ENCODE data around the gene IQCH.
"Not testable (repeated sequence)": the region's sequence is repeated elsewhere in the genome, so short reads cannot be mapped to it uniquely, and the experiment has no call there.

IQCH gene

DNA sequence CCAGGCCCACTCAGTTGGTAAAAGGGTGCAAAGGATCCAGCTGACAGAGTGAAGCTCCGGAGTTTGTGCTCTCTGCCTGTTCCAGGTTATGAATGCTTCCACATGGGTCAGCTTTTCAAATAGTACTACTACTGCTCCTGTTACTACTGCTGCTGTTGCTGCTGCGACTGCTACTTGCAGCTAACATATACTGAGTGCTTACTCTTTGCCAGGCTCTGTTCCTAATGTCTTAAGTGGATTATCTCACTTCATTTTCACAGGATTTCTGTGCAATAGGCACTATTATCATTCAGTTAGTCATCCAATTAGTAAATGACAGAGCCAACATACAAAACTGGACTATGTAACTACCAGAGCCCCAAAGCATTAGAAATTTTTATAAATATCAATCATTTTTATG is 106.5 kb downstream of the IQCH start:
- DNase-seq, result no peak

- not testable (repeated sequence) for DNase-seq
Measured at GRCh38 chr15:67363712-67364111, 109.1 kb downstream of the IQCH start.

- DNase-seq, result no peak
Measured at GRCh38 chr15:67365994-67366393, 111.4 kb downstream of the IQCH start.

- no peak for DNase-seq
Measured at GRCh38 chr15:67366904-67367303, 112.3 kb downstream of the IQCH start.

- DNase-seq, result no peak
Measured at GRCh38 chr15:67369359-67369998, 114.9 kb downstream of the IQCH start.

DNA sequence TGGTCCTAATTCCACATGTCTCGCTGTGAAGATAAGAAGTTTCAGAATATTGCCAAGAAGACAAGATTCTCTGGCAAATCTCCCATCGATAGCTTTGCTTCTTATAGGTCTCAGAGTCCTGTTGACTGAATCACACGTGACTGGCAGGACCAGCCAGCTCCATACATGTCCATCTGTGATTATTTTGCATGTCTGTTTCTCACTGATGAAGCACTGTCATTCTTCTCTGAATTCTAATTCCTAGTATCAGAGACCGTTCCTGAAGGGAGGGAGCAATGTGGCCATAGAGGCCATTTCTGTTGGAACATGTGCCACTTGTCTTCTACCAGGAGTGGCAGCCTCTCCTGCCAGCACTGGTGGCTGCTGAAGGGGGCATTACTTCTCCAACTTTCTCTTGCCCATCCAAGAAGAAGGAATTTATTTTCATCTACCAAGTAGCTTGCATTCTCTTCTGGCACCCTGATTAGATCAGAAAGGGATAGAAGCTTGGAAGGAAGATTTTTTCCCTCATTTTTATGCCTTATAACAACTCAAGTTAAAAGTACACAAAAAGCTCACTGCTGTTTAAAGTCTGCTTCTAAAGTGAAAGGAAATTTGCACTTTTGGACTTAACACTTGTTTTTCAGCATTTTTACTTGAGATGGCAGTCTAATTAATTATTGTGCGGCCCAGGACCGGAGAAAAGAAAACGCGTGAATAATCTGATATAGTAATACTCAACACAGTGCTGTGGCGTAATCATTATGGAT is 115.8 kb downstream of the IQCH start:
- no peak for DNase-seq

DNA sequence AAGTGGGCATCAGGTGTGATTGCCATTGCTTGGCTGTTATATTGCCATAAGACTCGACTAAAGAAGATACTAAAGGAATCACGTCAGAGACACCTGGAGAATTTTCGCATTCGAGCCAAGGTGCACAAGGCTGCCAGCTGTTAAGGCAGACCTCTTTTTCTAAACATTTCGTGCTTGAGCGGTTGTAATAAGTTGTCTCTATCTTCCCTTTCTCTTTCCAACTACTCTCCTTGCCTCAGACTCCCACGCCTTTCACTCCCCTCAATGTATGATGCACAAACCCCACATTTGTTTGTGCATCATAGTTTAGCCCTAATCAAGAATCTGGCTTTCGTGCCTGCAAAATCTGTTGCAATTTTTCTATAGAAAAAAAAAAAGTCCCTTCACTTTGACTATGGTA is 118.0 kb downstream of the IQCH start:
- no peak for DNase-seq

DNA sequence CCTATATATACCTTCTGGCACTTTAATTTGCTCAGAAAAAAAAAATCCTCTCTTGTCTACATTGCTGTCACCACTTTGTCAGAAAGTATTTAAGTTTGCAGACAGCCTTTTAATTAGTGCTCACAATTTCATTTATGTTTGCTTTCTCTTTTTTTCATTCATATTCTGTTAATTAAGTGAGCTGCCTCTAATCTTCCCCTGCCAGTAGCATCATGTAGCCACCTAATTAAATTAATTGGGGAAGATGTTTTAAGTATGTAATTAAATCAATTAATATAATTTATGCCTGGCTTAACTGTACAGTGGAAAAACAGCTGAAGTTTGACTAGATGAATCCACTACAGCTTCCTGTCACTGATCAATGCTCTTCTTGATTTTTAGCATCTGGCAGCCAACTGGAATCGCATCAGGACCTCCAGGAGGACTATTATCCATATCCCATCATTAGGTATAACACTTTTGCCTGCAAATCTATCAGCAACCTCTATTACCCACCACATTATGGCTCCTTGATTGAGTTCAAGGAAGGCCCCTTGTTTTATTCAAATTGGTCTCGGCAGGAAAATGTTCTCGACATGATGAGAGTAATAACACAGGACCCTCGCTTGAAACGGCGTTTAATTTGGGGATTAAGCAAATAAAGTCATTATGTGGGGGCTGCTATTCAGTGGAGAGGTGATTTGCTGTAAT is 118.5 kb downstream of the IQCH start:
- no peak for DNase-seq

DNA sequence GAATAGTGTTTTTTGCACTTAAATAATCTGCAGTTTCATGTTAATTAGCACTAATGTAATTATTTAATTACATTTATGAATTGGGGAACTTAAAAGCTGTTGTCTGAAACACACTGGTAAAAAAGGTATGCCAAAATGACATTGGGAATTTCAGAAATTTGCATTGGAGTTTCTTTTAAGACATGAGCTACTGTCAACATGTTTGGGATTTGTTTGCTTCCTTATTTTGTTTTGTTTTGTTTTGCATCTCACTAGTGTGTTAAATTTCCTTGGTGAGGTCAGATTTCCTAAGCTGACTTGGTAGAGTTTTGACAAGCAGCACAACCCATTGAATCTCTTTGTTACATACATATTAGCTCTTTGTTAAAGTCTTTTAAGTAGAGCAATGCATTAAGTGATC is 119.4 kb downstream of the IQCH start:
- DNase-seq, result no peak

DNA sequence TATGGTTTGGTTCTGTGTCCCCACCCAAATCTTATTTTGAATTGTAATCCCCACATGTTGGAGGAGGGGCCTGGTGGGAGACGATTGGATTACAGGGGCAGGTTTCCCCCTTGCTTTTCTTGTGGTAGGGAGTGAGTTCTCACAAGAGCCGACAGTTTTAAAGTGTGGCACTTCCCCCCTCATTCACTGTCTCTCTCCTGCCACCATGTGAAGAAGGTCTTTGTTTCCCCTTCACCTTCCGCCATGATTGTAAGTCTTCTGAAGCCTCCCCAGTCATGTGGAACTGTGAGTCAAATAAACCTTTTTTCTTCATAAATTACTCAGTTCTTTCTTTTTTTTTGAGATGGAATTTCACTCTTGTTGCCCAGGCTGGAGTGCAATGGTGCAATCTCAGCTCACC is 124.9 kb downstream of the IQCH start:
- no peak for DNase-seq

DNA sequence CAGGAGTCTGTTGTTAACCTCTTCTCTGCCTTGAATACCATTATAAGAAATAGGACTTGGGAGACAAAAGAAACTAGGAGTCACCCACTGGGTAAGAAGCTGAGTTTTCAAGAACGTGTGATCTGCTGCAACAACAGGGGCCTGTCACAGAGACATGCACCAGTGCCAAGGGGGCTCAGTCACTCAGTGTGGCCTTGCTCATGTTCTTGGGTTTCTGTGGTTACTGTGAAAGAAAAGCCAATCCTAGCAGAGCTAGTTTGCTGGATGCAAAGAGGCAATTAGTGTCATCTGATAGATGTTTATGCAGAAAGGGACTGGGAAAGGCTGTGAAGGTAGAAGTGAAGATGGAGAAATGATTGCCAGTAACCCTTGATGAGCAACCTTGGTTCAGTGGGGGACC is 126.3 kb downstream of the IQCH start:
- DNase-seq, result no peak

DNA sequence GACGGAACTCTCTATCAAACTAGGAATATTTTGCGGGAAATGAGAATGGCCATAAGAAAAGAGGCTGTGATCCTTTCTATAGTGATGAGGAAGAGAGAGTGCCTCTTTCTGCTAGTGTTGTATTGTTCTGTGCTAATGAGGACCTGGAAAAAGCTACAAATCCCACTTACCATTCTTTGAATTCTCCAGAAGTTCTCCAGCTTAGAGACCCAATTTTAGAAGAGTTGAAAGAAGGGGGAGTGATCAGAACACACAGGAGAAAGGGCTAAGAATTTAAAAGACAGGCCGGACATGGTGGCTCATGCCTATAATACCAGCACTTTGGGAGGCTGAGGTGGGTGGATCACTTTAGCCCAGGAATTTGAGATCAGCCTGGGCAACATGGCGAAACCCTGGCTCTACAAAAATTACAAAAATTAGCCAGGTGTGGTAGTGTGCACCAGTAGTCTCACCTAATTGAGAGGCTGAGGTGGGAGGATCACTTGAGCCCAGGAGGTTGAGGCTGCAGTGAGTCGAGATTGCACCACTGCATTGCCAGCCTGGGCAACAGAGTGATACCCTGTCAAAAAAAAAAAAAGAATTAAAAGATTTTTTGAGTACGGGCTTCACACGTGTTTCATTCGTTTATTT is 126.9 kb downstream of the IQCH start:
- DNase-seq, result no peak

- no peak for DNase-seq
Measured at GRCh38 chr15:67382723-67383122, 128.1 kb downstream of the IQCH start.

DNA sequence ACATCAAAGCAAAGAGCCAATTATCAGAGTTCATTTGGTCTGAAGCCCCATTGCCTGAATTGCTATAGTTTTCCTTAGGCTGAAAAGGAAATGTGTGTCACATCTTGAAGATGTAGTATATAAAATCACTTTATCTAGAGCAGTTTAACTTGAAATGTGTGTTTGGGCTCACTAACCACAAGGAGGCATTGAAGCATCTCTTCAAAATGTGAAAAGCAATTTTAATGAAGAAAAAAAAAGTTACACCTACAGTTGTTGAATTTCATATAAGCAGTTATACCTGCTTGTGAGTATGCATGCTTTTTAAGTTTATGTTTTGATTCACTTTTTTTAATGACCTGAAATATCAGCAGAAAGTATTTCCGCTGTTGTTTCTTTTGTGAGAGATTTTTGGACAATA is 129.3 kb downstream of the IQCH start:
- DNase-seq, result no peak

GRCh38 chr15:67384761-67385160 is 130.2 kb downstream of the IQCH start:
- no peak for DNase-seq

DNA sequence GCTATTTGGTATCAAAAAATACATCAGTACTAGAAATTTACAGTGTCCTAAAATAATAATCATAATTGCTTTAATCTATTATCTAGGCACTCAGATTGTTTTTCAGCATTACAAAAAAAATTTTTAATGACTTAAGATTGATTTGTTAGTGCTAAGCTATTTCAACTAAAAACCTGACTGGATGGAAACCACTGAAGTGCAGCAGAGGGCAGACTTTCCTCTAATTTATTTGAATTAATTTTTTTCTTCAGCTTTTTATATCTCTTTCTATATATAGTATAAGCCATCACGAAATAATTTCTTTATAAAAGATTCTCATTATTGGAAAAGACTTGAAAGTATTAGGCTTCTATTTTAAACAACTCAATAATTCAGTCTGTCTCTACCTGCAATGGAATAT is 131.4 kb downstream of the IQCH start:
- DNase-seq, result no peak

- DNase-seq, result no peak
Measured at GRCh38 chr15:67386947-67387346, 132.4 kb downstream of the IQCH start.

GRCh38 chr15:67389975-67390374 is 135.4 kb downstream of the IQCH start:
- DNase-seq, result no peak

DNA sequence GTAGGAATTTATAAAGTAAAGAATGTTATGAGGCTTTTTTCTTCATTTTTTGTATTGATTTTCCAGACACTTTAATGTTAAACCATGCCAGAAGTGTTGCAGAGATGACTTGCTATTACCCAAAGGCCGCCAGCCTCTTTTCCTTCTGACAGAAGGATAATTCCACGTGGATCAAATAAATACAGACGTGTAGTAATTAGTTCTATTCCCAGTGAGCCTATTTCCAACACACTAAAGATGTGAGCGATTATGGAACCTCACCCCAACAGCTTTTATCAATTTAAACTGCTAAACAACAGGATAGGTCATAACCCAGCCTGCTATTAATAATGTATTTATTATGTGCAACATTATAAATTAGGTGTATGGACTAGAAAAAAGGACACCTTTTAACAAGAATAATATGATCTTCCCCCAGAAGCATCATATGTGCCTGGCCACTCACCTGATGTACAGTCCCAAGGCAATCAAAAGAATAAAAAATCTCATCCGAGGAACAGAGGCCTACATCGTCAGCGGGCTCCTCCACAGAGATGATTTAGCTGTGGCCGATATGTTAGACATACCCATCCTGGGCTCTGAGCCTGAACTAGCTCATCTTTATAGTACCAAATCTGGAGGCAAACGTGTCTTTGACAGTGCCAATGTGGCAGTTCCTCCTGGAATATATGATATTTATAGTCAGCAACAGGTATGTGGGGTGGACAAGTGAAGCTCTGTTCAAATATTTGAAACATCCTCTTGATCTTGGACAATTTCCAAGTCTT is 140.5 kb downstream of the IQCH start:
- no peak for DNase-seq

DNA sequence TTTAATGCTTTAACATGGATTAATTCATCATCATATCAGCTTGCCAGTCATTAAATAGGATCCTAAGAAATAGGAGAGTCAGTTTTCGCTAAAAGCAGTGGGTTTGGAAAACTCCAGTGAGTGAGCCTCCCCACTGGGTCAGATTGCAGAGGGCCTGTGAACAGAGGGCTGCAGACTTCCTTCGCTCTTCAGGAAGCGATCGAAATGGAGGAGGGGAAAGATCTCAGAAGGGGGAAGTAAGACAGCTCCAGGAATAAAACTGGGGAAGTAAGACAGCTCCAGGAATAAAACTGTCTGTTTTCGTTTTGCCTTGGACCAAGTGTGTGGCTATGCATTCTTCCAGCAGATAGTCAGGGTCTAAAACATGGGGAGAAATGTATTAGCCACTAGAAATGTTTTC is 141.5 kb downstream of the IQCH start:
- no peak for DNase-seq

GRCh38 chr15:67397139-67397538 is 142.6 kb downstream of the IQCH start:
- no peak for DNase-seq

GRCh38 chr15:67399925-67400324 is 145.3 kb downstream of the IQCH start:
- no peak for DNase-seq

DNA sequence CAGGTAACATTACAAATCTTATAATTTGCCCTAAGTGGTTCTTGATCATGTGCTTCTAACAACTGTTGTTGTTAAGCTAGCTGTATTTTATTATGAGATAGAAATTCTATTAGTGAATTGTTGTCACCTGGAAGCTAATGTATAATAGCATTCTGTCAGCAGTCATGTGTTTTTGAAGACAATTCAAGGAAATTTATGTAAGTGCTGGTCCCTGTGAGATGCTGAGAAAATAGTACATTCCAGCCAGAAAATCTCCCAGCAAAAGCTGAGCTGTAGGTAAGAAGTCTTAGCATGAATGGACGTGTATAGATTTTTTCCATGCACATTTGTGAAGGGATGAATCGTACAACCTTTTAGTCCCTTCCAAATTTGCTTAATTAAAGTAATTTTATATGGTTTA is 146.3 kb downstream of the IQCH start:
- no peak for DNase-seq

Data from CD4-positive, alpha-beta T cell treated with Interferon alpha-2 for 1 hour (primary cell).